G401 (cell line): Measurements from ENCODE around the gene SNX6. TPM values are rescaled to one million over a fixed set of nuclear protein-coding genes. Genes with fewer than 3 reads are reported as not detected.
"Not testable (repeated sequence)": the region's sequence is repeated elsewhere in the genome, so short reads cannot be mapped to it uniquely, and the experiment has no call there.

Experiments
- DNase-seq: peaks from one replicate; pipeline ENCODE4 v3.0.0-alpha.2; 2015; ENCODE audit warnings: low spot score
- in situ Hi-C: cut with HindIII; loops from 2 replicates; pipeline ENCODE4 v1.10.0; 2016; ENCODE audit warnings: low sequenced_read_pairs, mixed read lengths
- total RNA-seq: library from RNA; depleted of rRNA; stranded (reverse); fragments of >200 nt; shearing (Covaris generic); gene quantifications from 2 replicates; pipeline ENCODE4 v1.2.3, GENCODE V29; 2014

Gene SNX6
- total RNA-seq, 1 experiment from 2014 or later, result 113 TPM

- in situ Hi-C loops, result no loop called here
Measured at GRCh38 chr14:34582117-34582680, 47.7 kb downstream of the SNX6 start.

DNA sequence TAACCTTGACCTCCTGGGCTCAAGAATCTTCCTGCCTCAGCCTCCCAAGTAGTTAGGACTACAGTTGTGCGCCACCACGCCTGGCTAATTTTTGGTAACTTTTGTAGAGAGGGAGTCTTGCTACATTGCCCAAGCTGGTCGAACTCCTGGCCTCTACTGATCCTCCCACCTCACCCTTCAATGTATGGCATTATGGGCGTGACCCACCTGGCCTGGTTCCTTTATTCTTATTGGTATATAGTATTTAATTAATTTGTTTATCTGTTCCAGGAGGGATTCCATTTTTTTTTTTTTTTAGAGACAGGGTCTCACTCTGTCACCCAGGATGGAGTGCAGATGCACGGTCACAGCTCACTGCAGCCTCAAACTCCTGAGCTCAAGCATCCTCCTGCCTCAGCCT lies 49.6 kb downstream of the SNX6 start:
- no peak for DNase-seq
- in situ Hi-C loops, result no loop called here

More at GRCh38 chr14:34582117-34582680, 47.7 kb downstream of the SNX6 start:
- DNase-seq, result no peak

DNA sequence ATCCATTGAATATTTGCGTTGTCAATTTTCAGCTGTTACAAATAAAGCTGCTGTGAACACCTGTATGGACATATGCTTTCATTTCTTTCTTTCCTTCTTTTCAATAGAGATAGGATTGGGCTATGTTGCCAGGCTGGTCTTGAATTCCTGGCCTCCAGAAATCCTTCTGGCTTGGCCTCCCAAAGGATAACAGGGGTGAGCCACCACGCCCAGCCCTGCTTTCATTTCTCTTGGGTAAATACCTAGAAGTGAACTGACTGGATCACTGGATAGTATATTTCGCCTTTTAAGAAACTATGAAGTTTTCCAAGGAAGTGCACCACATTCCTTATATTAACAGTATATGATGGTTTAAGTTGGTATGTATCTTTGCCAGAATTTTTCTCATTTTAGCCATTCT lies 58.2 kb downstream of the SNX6 start:
- in situ Hi-C loops, result no loop called here
- DNase-seq, result no peak

DNA sequence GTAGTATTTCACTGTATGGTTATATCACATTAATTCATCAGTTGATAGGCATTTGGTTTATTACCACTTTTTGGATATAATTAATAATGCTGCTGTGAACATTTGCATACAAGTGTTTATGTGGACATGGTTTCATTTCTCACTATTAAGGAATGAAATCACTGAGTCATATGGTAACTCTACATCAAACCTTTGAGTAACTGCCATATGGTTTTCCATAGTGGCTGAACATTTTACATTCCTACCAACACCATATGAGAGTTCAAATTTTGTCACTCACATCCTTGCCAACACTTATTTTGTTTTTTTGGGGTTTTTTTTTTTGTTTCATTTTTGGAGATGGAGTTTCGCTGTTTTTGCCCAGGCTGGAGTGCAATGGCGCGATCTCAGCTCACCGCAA lies 60.2 kb downstream of the SNX6 start:
- DNase-seq, result no peak
- in situ Hi-C loops, result no loop called here

DNA sequence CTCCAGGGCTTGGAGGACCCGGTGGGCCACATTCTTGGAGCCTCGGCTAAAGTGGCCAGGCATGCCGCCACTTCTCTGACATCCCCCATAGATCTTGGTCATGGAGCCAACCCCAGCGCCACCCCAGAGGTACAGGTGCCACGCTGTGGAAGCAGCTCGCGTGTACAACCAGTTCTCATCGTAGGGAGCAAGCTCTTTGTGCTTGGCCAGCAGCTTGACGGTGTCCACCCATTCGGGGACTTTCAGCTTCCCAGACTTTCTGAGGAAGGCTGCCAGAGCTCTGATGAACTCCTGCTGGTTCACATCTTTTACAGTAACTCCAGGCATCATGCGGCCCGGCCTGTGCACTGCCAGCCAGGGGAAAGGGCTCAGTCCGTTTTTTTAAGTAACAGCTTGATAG lies 61.1 kb downstream of the SNX6 start:
- peak; percentile 66 for DNase-seq
- in situ Hi-C loops, result no loop called here

GRCh38 chr14:34562776-34563150 lies 67.2 kb downstream of the SNX6 start:
- in situ Hi-C loops, result no loop called here
- DNase-seq, result no peak

DNA sequence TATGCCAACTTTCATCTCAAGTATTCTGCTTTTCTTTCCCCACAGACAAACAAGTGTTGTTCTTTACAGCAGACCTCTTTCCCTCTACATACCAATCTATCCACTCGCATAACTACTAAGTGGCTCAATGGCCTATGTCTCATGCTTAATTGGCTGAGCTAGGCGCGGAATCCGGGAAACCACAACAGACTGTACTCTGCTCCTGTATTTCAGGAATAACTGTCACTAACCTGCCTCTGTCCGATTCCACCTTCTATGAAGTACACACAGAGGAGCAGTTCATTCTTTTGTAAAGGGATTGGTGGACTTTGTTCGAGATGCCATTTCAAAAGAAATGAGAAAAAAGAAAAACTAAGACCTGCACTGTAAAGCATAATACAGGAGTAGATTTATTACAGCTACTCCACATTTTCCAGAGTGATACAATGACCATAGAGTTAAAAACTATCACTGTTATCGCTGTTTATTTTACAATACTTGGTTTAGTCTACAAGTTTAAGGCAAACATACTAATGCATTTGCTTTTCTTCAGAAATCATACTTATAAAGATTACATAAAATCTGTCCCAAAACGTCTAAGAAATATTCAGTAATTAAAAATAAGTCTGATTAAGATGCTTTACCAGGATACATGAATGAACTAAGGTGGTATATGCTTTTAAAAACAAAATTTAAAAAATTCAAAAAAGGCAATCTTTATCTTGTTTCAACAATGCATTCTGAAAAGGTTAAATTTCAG lies 67.7 kb downstream of the SNX6 start:
- DNase-seq, in situ Hi-C loops: not testable (repeated sequence)

DNA sequence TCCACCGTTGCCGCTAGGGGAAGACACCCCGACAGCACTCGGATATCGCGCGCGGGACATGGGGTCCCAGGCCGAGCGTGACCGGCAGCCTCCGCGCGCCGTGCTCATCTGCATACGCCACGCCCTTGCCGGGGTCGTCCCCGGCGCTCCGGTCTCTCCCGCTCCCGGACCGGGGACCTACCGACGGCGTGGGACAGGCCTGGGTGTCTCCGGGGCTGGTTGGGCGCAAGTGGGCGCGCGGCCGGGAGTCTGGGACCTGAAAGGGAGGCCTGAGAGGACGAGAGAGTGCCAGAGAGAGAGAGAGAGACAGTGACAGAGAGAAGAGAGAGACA lies 73.5 kb downstream of the SNX6 start:
- DNase-seq, in situ Hi-C loops: not testable (repeated sequence)

- DNase-seq, in situ Hi-C loops: not testable (repeated sequence)
Measured at GRCh38 chr14:34555583-34556497, 74.1 kb downstream of the SNX6 start.

- peak; percentile 40 for DNase-seq
- in situ Hi-C loops, result no loop called here
Measured at GRCh38 chr14:34554540-34555250, 75.3 kb downstream of the SNX6 start.

GRCh38 chr14:34549276-34549966 lies 80.5 kb downstream of the SNX6 start:
- DNase-seq, in situ Hi-C loops: not testable (repeated sequence)

GRCh38 chr14:34548472-34548981 lies 81.4 kb downstream of the SNX6 start:
- in situ Hi-C loops, result no loop called here
- DNase-seq, result no peak

DNA sequence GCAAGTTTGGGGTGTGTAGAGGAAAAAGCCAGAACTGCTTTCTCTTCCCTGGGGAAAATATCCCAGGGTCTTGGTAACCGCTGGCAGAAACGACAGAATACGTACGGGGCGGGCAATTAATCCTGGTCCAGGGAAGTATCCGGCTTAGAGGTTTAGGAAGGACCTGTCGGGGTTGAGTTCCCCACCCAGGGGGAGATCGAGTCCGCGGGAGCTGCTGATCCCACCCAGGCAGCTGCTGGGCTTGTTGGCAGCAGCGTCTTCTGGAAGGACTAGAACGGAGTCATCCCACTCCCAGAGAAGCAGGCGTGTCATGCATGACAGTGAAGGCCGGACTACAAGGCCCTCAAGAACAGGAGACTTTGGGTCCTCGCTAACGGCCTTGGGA lies 82.8 kb downstream of the SNX6 start:
- in situ Hi-C loops, DNase-seq: not testable (repeated sequence)

GRCh38 chr14:34546272-34547135 lies 83.4 kb downstream of the SNX6 start:
- in situ Hi-C loops, DNase-seq: not testable (repeated sequence)

DNA sequence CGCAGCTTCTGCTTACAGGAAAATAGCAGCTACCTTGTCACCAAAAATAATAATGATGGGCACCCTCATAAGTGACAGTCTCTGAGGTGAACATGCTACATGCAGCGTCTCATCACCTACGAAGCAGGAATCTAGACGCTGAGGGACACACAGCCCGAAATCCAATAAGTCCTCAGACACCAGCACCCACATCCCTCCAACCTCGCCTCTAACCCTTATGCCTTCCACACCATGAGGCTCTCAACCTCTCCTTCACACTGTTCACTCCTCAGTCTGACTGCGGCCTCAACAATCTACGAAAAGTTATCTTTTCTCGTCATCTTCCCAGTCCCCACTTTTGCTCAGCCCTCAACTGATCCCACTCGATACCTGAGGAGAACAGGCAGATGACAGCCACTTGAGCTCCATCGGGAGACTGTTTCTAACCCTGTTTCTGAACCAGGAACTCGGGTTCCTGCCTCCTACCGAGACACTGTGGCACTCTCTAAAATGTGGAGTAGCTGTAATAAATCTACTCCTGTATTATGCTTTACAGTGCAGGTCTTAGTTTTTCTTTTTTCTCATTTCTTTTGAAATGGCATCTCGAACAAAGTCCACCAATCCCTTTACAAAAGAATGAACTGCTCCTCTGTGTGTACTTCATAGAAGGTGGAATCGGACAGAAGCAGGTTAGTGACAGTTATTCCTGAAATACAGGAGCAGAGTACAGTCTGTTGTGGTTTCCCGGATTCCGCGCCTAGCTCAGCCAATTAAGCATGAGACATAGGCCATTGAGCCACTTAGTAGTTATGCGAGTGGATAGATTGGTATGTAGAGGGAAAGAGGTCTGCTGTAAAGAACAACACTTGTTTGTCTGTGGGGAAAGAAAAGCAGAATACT lies 89.5 kb downstream of the SNX6 start:
- peak; percentile 13 for DNase-seq
- in situ Hi-C loops, result not testable (repeated sequence)

DNA sequence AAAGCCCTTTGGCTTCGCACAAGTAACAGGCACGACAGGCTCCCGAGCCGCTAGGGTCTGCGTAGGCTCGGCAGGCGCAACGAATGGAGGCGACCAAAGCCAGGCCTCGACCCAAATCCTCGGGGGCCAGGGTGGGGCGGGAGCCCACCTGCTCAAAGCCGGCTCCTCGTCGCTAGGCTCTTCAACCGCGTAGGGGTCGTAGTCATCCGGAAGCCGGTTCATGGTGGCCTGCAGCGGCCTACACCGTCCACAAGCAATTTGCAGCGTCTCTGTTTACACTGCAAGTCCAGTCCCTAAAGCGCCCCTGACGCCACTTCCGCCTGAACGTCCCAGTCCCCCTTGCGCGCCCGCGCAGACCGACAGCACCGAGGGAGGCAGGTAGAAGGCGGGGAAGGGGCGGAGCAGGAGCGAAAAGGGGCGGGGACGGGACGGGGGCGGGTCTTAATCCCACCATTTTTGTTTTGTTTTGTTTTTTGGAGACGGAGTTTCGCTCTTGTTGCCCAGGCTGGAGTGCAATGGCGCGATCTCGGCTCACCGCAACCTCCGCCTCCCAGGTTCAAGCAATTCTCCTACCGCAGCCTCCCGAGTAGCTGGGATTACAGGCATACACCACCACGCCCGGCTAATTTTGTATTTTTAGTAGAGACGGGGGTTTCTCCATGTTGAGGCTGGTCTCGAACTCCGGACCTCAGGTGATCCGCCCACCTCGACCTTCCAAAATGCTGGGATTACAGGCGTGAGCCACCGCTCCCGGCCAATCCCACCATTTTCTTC lies 90.4 kb downstream of the SNX6 start, which contains the start of gene EAPP:
TSS of gene EAPP (minus strand) at position 295 of the 774 bp plus-strand sequence. CDS start at position 222, 73 bp downstream.
- DNase-seq, result peak; percentile 99
- in situ Hi-C loops, result no loop called here
